Measurements from ENCODE around the gene LHX6.

LHX6 gene

DNA sequence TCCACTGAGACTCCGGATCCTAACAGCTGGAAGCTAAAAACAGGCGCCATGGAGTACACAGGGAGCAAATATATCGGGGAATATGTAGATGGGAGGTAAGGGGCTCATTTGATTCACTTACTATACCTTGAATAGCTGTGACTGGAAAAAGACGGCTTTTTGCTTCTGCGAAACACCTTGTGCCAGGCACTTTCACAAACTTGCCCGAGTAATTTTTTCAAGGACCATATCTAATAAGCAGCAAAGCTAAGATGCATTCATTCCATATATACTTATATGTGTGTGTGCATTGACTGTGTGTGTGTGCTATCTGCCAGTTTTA lies 68.9 kb downstream of the LHX6 start:
- Histone ChIP-seq H3K23ac (ENCODE audit: low read length in 2 of 2) (no peak overlapping the region), H3K4me2 (ENCODE audit: low read length, poor library complexity, severe bottlenecking) (peak overlapping the region; percentile 85), H3K79me1 (replicated peaks; ENCODE audit: low read length, poor library complexity, severe bottlenecking) (peaks cover 19% of the 10 kb centered on the region), H4K91ac (ENCODE audit: low read length) (no peak overlapping the region), H2AK5ac (ENCODE audit: low read length, severe bottlenecking) (no peak overlapping the region), H3K4me1 (ENCODE audit: control insufficient read depth, insufficient read depth, low read depth, low read length) (no peaks in the 10 kb centered on the region), H3K27me3 (ENCODE audit: control insufficient read depth in 1 of 2, insufficient read depth in 1 of 2, low read length in 2 of 2) (peaks cover 13 to 24% of the 10 kb centered on the region in 2 experiments), H2BK12ac (ENCODE audit: low read length in 2 of 2) (no peak overlapping the region), H3K18ac (ENCODE audit: low read depth in 1 of 2, low read length in 2 of 2) (no peak overlapping the region), H3K14ac (ENCODE audit: low read length in 2 of 2) (no peak overlapping the region), H2BK5ac (ENCODE audit: low read depth, low read length, poor library complexity, severe bottlenecking) (no peak overlapping the region), H3K9ac (ENCODE audit: low read length) (peak overlapping the region; percentile 97), H2AFZ (ENCODE audit: low read depth, low read length) (peak overlapping the region; percentile 67), H4K8ac (ENCODE audit: low read length) (no peak overlapping the region), H3K4ac (ENCODE audit: low read depth in 1 of 2, low read length in 2 of 2) (no peak overlapping the region), H3K36me3 (ENCODE audit: control insufficient read depth in 1 of 2, insufficient read depth in 2 of 2, low read depth in 1 of 2, low read length in 2 of 2) (no peaks in the 10 kb centered on the region), H3K4me3 (ENCODE audit: insufficient read depth in 1 of 2, low read depth in 1 of 2, low read length in 2 of 2) (peak overlapping the region in 1 of 2 experiments; percentile 95), H3K27ac (ENCODE audit: low read length, poor library complexity, severe bottlenecking) (no peak overlapping the region), H2BK15ac (ENCODE audit: low read depth, poor library complexity, severe bottlenecking) (no peak overlapping the region), H2BK120ac (ENCODE audit: low read depth, low read length) (no peak overlapping the region), H3K9me3 (ENCODE audit: control insufficient read depth, low read length) (peaks cover 8% of the 10 kb centered on the region)
- no peak for DNase-seq
- 50% methylated on average over 4 of the region's 6 CpGs for WGBS

DNA sequence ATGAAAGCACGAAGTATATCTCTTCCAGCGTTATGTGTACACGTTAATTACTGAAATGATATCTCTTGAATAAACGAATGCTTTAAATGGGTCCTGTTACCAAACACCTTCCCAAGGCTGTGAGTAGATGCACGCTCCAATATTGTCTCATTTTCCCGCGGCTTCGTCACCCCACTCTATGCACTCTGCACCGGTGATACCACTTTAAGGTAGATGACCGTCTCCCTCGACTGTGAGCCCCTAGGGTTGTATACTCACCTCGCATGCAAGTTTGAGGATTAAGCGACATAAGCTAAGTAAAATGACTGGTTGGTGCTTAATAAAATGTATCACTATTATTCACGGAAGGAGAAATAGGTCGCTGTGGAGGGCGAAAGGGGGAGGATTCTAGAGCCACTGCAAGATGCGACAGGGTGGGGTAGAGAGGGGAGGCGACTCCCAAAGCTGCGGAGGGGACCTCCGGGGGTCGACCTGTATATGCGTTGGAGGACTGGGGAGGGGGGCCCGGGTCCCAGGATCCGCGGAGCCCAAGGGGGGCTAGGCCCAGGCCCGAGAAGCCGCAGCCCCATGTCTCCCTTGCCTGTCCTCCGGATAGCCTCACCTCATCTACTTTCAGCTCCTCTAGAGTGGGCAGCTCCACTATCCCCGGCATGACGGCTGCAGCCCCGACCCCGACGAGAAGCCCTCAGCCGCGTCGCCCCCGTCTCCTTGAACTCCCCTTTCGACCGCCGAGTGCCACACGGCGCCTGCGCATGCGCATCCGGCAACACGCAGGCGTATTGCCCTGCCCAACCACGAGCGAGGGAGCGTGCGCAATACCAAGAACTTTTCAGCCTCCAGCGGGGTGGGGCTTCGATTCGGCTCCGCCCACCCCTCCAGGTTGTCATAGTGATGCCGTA lies 69.5 kb downstream of the LHX6 start, which contains the start of the genes MORN5 and NDUFA8:
MORN5 (plus strand) TSS at position 883 of the 899 bp plus-strand sequence. CDS start 65 bp downstream, outside the sequence.
NDUFA8 (minus strand) TSS at position 754 of the 899 bp plus-strand sequence; CDS start at position 652, 102 bp downstream.
- Histone ChIP-seq H3K79me1 (replicated peaks; ENCODE audit: low read length, poor library complexity, severe bottlenecking) (peaks cover 19% of the 10 kb centered on the region), H2AK5ac (ENCODE audit: low read length, severe bottlenecking) (no peak within 1 kb of the TSS), H3K4me3 (ENCODE audit: insufficient read depth in 1 of 2, low read depth in 1 of 2, low read length in 2 of 2) (peak within 1 kb of the TSS; percentile 94 to 95), H3K27me3 (ENCODE audit: control insufficient read depth in 1 of 2, insufficient read depth in 1 of 2, low read length in 2 of 2) (peaks cover 9 to 21% of the 10 kb centered on the region in 2 experiments), H3K36me3 (ENCODE audit: control insufficient read depth in 1 of 2, insufficient read depth in 2 of 2, low read depth in 1 of 2, low read length in 2 of 2) (no peaks in the 10 kb centered on the region), H3K18ac (ENCODE audit: low read depth in 1 of 2, low read length in 2 of 2) (peak within 1 kb of the TSS; percentile 62 to 95), H2BK5ac (ENCODE audit: low read depth, low read length, poor library complexity, severe bottlenecking) (no peak within 1 kb of the TSS), H3K27ac (ENCODE audit: low read length, poor library complexity, severe bottlenecking) (no peak within 1 kb of the TSS), H3K4me1 (ENCODE audit: control insufficient read depth, insufficient read depth, low read depth, low read length) (no peaks in the 10 kb centered on the region), H3K9ac (ENCODE audit: low read length) (peak within 1 kb of the TSS; percentile 97), H2AFZ (ENCODE audit: low read depth, low read length) (peak within 1 kb of the TSS; percentile 72), H3K23ac (ENCODE audit: low read length in 2 of 2) (peak within 1 kb of the TSS in 1 of 2 experiments; percentile 31), H4K8ac (ENCODE audit: low read length) (peak within 1 kb of the TSS; percentile 91), H2BK12ac (ENCODE audit: low read length in 2 of 2) (no peak within 1 kb of the TSS), H3K9me3 (ENCODE audit: control insufficient read depth, low read length) (peaks cover 8% of the 10 kb centered on the region), H2BK120ac (ENCODE audit: low read depth, low read length) (no peak within 1 kb of the TSS), H2BK15ac (ENCODE audit: low read depth, poor library complexity, severe bottlenecking) (peak within 1 kb of the TSS; percentile 90), H4K91ac (ENCODE audit: low read length) (peak within 1 kb of the TSS; percentile 97), H3K14ac (ENCODE audit: low read length in 2 of 2) (peak within 1 kb of the TSS in 1 of 2 experiments; percentile 92), H3K4me2 (ENCODE audit: low read length, poor library complexity, severe bottlenecking) (peak within 1 kb of the TSS; percentile 85), H3K4ac (ENCODE audit: low read depth in 1 of 2, low read length in 2 of 2) (peak within 1 kb of the TSS; percentile 85 to 88)
- peak; percentile 96 for DNase-seq
- WGBS, result 5% methylated on average over 51 of the region's 56 CpGs

DNA sequence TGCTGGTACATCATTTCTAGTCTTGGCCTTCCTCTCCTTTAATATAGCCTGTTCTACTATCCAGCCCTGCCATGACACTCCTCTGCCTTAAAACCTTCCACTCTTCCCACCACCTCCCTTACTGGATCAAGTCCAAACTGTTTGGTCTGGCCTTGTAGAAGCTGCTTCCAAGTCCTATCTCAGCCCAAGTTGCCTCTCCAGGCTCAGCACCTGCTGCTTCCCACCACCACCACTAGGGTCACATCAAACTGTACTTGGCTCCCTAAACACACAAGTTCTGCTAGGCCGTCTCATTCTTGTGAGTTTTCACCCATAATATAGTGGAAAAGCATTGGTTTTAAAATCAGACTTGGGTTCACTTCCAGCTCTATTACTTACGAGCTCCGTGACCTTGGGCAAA lies 70.6 kb downstream of the LHX6 start:
- no peak overlapping the region for H2AFZ ChIP-seq (ENCODE audit: low read depth, low read length)
- H3K9ac ChIP-seq (ENCODE audit: low read length), result no peak overlapping the region
- no peak overlapping the region for H3K27ac ChIP-seq (ENCODE audit: low read length, poor library complexity, severe bottlenecking)
- H4K91ac ChIP-seq (ENCODE audit: low read length), result no peak overlapping the region
- peaks cover 21% of the 10 kb centered on the region for H3K79me1 ChIP-seq (replicated peaks; ENCODE audit: low read length, poor library complexity, severe bottlenecking)
- H3K27me3 ChIP-seq (ENCODE audit: control insufficient read depth in 1 of 2, insufficient read depth in 1 of 2, low read length in 2 of 2), result peaks cover 9 to 11% of the 10 kb centered on the region in 2 experiments
- WGBS, result 100% methylated on average over 1 of the region's 3 CpGs
- H3K4ac ChIP-seq (ENCODE audit: low read depth in 1 of 2, low read length in 2 of 2), result no peak overlapping the region
- peak overlapping the region in 1 of 2 experiments; percentile 5 for H3K4me3 ChIP-seq (ENCODE audit: insufficient read depth in 1 of 2, low read depth in 1 of 2, low read length in 2 of 2)
- no peak overlapping the region for H2BK5ac ChIP-seq (ENCODE audit: low read depth, low read length, poor library complexity, severe bottlenecking)
- no peak overlapping the region for H3K14ac ChIP-seq (ENCODE audit: low read length in 2 of 2)
- no peak overlapping the region for H2BK120ac ChIP-seq (ENCODE audit: low read depth, low read length)
- H3K4me1 ChIP-seq (ENCODE audit: control insufficient read depth, insufficient read depth, low read depth, low read length), result no peaks in the 10 kb centered on the region
- H2AK5ac ChIP-seq (ENCODE audit: low read length, severe bottlenecking), result no peak overlapping the region
- H3K4me2 ChIP-seq (ENCODE audit: low read length, poor library complexity, severe bottlenecking), result no peak overlapping the region
- H4K8ac ChIP-seq (ENCODE audit: low read length), result no peak overlapping the region
- H2BK15ac ChIP-seq (ENCODE audit: low read depth, poor library complexity, severe bottlenecking), result no peak overlapping the region
- peak; percentile 74 for DNase-seq
- no peaks in the 10 kb centered on the region for H3K36me3 ChIP-seq (ENCODE audit: control insufficient read depth in 1 of 2, insufficient read depth in 2 of 2, low read depth in 1 of 2, low read length in 2 of 2)
- no peak overlapping the region for H3K18ac ChIP-seq (ENCODE audit: low read depth in 1 of 2, low read length in 2 of 2)
- no peak overlapping the region for H3K23ac ChIP-seq (ENCODE audit: low read length in 2 of 2)
- no peak overlapping the region for H2BK12ac ChIP-seq (ENCODE audit: low read length in 2 of 2)
- peaks cover 8% of the 10 kb centered on the region for H3K9me3 ChIP-seq (ENCODE audit: control insufficient read depth, low read length)

DNA sequence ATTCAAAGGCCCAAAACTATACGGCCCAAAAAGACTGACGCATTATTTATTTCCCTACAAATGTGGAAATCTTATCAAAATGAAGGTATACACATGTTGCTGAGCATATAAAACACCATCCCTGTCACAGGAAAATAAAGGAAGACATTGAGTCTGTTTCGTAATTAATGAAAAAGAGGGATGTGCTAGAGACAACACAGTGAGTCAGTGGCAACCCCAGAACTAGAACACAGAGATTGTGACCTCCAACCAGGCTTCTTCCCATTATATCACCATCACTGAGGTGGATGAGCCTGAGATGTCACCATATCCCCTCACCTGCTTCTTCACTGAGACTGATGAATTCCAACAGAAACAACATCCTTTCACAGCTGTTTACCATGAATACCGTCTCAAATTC lies 73.0 kb downstream of the LHX6 start:
- Histone ChIP-seq H3K9me3 (ENCODE audit: control insufficient read depth, low read length) (no peaks in the 10 kb centered on the region), H2BK15ac (ENCODE audit: low read depth, poor library complexity, severe bottlenecking) (no peak overlapping the region), H3K4me1 (ENCODE audit: control insufficient read depth, insufficient read depth, low read depth, low read length) (no peaks in the 10 kb centered on the region), H3K23ac (ENCODE audit: low read length in 2 of 2) (no peak overlapping the region), H3K4ac (ENCODE audit: low read depth in 1 of 2, low read length in 2 of 2) (no peak overlapping the region), H2BK5ac (ENCODE audit: low read depth, low read length, poor library complexity, severe bottlenecking) (no peak overlapping the region), H2AFZ (ENCODE audit: low read depth, low read length) (no peak overlapping the region), H4K8ac (ENCODE audit: low read length) (no peak overlapping the region), H2AK5ac (ENCODE audit: low read length, severe bottlenecking) (no peak overlapping the region), H2BK12ac (ENCODE audit: low read length in 2 of 2) (no peak overlapping the region), H3K14ac (ENCODE audit: low read length in 2 of 2) (no peak overlapping the region), H3K18ac (ENCODE audit: low read depth in 1 of 2, low read length in 2 of 2) (no peak overlapping the region), H3K9ac (ENCODE audit: low read length) (no peak overlapping the region), H3K27ac (ENCODE audit: low read length, poor library complexity, severe bottlenecking) (no peak overlapping the region), H3K4me3 (ENCODE audit: insufficient read depth in 1 of 2, low read depth in 1 of 2, low read length in 2 of 2) (no peak overlapping the region), H2BK120ac (ENCODE audit: low read depth, low read length) (no peak overlapping the region), H3K4me2 (ENCODE audit: low read length, poor library complexity, severe bottlenecking) (no peak overlapping the region), H3K27me3 (ENCODE audit: control insufficient read depth in 1 of 2, insufficient read depth in 1 of 2, low read length in 2 of 2) (no peaks in the 10 kb centered on the region), H3K36me3 (ENCODE audit: control insufficient read depth in 1 of 2, insufficient read depth in 2 of 2, low read depth in 1 of 2, low read length in 2 of 2) (peaks cover 3 to 6% of the 10 kb centered on the region in 2 experiments), H4K91ac (ENCODE audit: low read length) (no peak overlapping the region), H3K79me1 (replicated peaks; ENCODE audit: low read length, poor library complexity, severe bottlenecking) (peaks cover 31% of the 10 kb centered on the region)
- WGBS, result over 99% methylated on average over 2 of the region's 4 CpGs
- DNase-seq, result peak; percentile 14
